T-helper 17 cell (primary cell): ENCODE measurements around the gene SEZ6. TPM values are rescaled to one million over a fixed set of nuclear protein-coding genes. Genes with fewer than 3 reads are reported as not detected.
A peak's percentile ranks its signal among the peaks of the same experiment; 100 is the strongest.

Experiments
- ATAC-seq: fragments of 150-1000 bp; cut with Tn5 transposase; 2 replicates; pipeline ENCODE4 v1.10.0; 2021; ENCODE audit warnings: mild to moderate bottlenecking, moderate library complexity
- DNase-seq, 3 donors: peaks; one replicate each; pipeline versions ENCODE4 v3.0.0 to v3.0.0-alpha.2; 2020 to 2021
- H3K9me3 ChIP-seq: one replicate; pipeline ENCODE4 v1.7.0; 2013; ENCODE audit warnings: low read length, mild to moderate bottlenecking; ENCODE audit not compliant: control insufficient read depth, poor library complexity, severe bottlenecking
- H3K27ac Mint-ChIP-seq: one replicate; pipeline ENCODE4 v1.8.0; 2022; ENCODE audit warnings: mild to moderate bottlenecking, moderate library complexity, mixed read lengths
- H3K27me3 Mint-ChIP-seq: one replicate; pipeline ENCODE4 v1.8.0; 2022; ENCODE audit warnings: mixed read lengths
- H3K36me3 Mint-ChIP-seq: one replicate; pipeline ENCODE4 v1.8.0; 2022; ENCODE audit warnings: low read depth, mixed read lengths
- H3K4me1 Mint-ChIP-seq: one replicate; pipeline ENCODE4 v1.8.0; 2022; ENCODE audit warnings: mild to moderate bottlenecking, mixed read lengths
- H3K4me3 Mint-ChIP-seq: one replicate; pipeline ENCODE4 v1.8.0; 2022; ENCODE audit warnings: mild to moderate bottlenecking, moderate library complexity, mixed read lengths
- total RNA-seq, 4 donors: library from RNA in 2 of 4; stranded (reverse) in 2 of 4; gene quantifications; one replicate each; pipeline ENCODE4 v1.2.3 and lab custom pipeline; 2022 to 2026

Gene SEZ6
- total RNA-seq, 2 donors from 2014 or later = 0.35 to 0.47 TPM

DNA sequence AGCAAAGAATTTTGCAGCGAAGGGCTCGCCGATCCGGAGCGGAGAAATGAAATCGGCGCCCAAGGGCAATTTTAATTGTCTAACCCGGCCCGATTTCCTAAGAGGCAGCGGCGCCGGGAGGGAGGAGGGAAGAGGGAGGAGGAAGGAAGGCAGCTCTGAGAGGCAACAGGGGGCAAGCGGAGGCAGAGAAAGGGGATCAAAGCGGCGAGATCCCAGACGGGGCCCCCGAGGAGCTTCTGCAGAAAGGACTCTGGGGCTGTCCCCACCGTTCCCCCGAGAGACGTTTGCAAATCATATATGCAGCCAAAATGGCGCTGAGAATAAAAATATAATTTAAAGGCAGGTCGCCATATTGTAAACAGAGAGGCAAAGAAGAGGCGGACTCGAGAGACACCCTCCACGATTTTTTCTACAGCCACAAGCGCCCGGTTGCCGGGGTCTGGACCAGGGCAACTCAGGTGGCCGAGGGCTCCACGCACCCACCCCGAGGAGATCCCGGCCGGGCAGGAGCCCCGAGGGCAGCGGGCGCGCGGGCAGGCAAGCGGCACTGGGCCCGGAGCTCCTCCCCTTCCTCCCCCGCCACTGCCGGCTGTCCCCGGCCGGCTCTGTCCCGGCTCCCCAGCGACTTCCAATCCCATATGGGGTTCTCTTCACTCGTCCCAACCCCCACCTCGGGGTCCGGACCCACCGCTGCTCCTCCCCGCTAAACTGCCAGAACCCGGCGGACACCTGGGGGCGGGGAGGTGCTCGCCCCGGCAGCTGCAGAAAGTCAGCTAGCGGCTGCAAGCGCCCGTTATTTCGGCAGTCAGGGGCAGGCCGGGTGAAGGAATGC, 56.4 kb downstream of the SEZ6 start:
- no peaks in the 10 kb centered on the region for H3K9me3 ChIP-seq
- Mint-ChIP-seq H3K4me1 (peaks cover 30% of the 10 kb centered on the region), H3K27ac (peak overlapping the region; percentile 98), H3K36me3 (peaks cover 2% of the 10 kb centered on the region), H3K27me3 (no peaks in the 10 kb centered on the region), H3K4me3 (peak overlapping the region; percentile 96)
- DNase-seq (peak; percentile 30 to 42 (median 38)), ATAC-seq (no peak)

DNA sequence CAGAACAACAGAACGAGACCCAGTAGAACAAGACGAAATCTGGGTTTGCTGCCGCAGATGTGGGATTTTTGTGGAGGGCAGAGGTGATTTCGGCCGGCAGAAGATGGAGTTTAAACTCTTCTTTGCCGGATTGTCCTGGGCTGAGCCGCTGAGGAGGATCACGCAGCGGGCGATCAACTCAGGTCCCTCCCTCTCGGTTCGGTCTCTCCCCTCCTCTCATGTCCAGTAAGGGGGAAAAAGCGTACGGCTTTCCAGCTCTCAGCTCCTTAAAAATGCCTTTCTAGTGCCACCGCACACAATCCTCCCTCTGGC, 57.0 kb downstream of the SEZ6 start:
- peak overlapping the region; percentile 98 for H3K27ac Mint-ChIP-seq
- H3K4me1 Mint-ChIP-seq = peaks cover 33% of the 10 kb centered on the region
- H3K36me3 Mint-ChIP-seq = peaks cover 2% of the 10 kb centered on the region
- no peaks in the 10 kb centered on the region for H3K27me3 Mint-ChIP-seq
- DNase-seq (no peak), ATAC-seq (no peak)
- H3K9me3 ChIP-seq = no peaks in the 10 kb centered on the region
- peak overlapping the region; percentile 96 for H3K4me3 Mint-ChIP-seq

DNA sequence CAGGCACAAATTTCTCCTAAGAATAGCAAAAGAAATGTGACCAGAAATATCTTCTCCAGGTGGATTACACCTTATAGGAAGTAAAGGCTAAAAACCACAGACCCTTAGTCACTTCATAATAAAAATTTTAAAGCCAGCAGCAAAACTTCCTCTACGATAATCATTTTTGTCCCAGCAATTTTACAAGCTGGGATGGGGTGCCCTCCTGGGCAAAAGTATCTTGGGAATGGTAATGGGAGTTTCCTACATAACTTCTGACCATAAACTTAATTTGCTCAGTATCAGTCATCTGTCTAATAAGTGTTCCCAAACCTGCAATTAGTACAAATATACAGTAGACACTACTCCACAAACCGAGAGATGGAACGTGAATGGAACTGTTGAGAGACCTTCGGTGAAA, 57.5 kb downstream of the SEZ6 start:
- peaks cover 2% of the 10 kb centered on the region for H3K36me3 Mint-ChIP-seq
- H3K4me3 Mint-ChIP-seq = peak overlapping the region; percentile 96
- ATAC-seq (no peak), DNase-seq (no peak)
- H3K27ac Mint-ChIP-seq = peak overlapping the region; percentile 98
- no peaks in the 10 kb centered on the region for H3K9me3 ChIP-seq
- no peaks in the 10 kb centered on the region for H3K27me3 Mint-ChIP-seq
- H3K4me1 Mint-ChIP-seq = peaks cover 31% of the 10 kb centered on the region

DNA sequence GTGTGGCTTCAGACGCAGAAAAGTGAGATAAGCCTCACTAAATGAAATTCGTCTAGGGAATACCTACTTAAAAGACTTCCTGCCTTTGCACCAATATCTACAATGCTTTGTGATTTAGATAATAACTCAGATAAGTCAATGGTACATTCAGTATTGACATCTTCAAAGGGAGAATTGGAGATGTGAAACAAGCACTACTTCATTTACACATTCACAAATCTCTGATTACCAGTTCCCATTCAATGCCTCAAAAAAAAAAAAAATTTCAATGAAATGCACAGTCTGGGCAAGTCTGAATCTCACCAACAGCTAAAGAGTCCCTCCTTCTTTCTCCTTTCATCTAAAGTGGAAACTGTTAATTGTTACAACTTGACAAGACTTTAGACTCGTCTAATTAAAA, 58.2 kb downstream of the SEZ6 start:
- H3K4me3 Mint-ChIP-seq = peak overlapping the region; percentile 96
- H3K27ac Mint-ChIP-seq = peak overlapping the region; percentile 98
- no peak for ATAC-seq
- H3K27me3 Mint-ChIP-seq = no peaks in the 10 kb centered on the region
- H3K36me3 Mint-ChIP-seq = peaks cover 2% of the 10 kb centered on the region
- H3K9me3 ChIP-seq = no peaks in the 10 kb centered on the region
- peaks cover 31% of the 10 kb centered on the region for H3K4me1 Mint-ChIP-seq
- DNase-seq = no peak

DNA sequence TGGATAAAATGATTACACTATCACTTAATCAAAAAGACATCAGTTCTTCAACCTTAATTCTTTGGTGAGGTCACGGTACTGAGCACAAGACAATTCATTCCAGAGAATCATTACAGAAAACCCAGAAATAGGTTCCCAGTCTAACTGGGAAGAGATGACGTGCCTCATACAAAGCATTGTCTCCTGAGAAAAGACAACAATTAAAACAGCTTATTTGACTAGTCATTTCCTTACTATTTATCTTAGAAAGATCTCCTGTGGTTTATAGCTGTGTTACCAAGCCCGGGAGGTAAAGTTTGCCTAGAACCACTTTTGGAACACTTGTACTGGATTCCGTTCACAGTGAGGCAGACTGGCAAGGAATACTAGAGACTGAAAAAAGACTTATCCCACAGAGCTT, 59.6 kb downstream of the SEZ6 start:
- peaks cover 2% of the 10 kb centered on the region for H3K36me3 Mint-ChIP-seq
- peak overlapping the region; percentile 98 for H3K27ac Mint-ChIP-seq
- H3K27me3 Mint-ChIP-seq = no peaks in the 10 kb centered on the region
- H3K4me3 Mint-ChIP-seq = peak overlapping the region; percentile 96
- DNase-seq = no peak
- H3K9me3 ChIP-seq = no peaks in the 10 kb centered on the region
- peak; percentile 3 for ATAC-seq
- H3K4me1 Mint-ChIP-seq = peaks cover 34% of the 10 kb centered on the region

DNA sequence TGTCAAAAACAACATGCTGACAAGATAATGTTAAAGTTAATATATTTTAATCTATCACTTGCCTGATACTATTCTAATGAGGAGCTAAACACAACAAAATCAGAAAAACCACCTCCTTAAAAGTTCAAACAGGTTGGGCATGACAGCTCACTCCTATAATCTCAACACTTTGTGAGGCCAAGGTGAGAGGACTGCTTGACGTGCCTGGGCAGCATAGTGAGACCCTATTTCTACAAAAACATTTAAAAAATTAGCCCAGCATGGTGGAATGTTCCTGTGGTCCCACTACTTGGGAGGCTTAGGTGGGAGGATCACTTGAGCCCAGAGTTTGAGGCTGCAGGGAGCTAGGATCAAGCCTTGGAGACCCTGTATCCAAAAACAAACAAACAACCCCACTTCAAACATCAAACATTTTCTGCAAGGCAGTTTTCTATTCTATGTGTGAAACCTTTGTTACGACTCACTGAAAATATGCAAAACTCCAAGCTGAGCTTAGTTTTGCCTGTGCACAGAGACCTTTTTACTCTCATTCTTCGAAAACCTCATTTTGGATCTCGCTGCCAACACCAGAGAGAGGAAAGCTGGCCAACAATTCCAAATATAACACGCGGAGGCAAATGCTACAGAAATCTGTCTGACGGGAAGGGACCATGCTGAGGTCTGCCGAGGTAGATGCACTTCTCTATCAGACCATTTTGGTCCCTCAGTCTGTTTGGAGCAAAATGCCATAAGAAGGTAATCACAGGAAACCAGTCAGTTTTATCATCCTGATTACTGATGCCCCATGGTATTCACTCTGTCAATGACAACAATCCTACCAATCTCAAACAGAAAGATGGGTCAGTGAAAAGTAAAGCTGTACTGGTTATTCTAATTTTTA, 60.7 kb downstream of the SEZ6 start:
- no peak for ATAC-seq
- DNase-seq = no peak
- H3K36me3 Mint-ChIP-seq = no peaks in the 10 kb centered on the region
- H3K27me3 Mint-ChIP-seq = no peaks in the 10 kb centered on the region
- peak overlapping the region; percentile 50 for H3K4me3 Mint-ChIP-seq
- H3K9me3 ChIP-seq = no peaks in the 10 kb centered on the region
- H3K4me1 Mint-ChIP-seq = peaks cover 39% of the 10 kb centered on the region
- peak overlapping the region; percentile 98 for H3K27ac Mint-ChIP-seq

DNA sequence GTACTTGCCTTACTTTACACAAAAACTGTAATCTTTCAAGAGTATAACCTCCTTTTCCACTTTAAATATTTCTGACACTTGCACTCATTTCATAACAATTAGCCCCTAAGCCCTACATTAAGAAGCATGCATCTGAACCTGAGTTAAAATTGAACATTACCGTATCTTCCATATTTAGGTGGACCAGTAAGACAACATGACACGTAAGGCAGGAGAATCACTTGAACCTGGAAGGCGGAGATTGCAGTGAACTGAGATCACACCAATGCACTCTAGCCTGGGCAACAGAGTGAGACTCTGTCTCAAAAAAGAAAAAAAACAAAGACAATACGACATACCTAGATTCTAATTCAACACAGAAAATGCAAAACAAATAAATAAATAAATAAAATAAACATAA, 61.5 kb downstream of the SEZ6 start:
- ATAC-seq = no peak
- no peaks in the 10 kb centered on the region for H3K36me3 Mint-ChIP-seq
- H3K9me3 ChIP-seq = no peaks in the 10 kb centered on the region
- no peak overlapping the region for H3K4me3 Mint-ChIP-seq
- peaks cover 43% of the 10 kb centered on the region for H3K4me1 Mint-ChIP-seq
- peak overlapping the region; percentile 98 for H3K27ac Mint-ChIP-seq
- H3K27me3 Mint-ChIP-seq = no peaks in the 10 kb centered on the region
- DNase-seq = no peak

DNA sequence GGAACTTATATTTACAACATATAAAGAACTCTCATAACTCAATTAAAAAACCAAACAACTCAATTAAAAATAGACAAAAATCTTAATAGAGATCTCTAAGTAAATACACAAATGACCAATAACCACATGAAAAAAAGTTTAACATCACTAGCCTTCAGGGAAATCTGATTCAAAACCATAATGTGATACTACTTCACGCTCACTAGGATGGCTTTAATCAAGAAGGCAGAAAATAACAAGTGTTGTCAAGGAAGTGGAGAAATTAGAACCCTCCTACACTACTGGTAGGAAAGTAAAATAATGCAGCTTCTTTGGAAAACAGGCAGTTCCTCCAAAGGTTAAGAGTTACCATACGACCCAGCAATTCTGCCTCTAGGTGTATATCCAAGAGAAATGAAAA, 62.9 kb downstream of the SEZ6 start:
- DNase-seq = no peak

DNA sequence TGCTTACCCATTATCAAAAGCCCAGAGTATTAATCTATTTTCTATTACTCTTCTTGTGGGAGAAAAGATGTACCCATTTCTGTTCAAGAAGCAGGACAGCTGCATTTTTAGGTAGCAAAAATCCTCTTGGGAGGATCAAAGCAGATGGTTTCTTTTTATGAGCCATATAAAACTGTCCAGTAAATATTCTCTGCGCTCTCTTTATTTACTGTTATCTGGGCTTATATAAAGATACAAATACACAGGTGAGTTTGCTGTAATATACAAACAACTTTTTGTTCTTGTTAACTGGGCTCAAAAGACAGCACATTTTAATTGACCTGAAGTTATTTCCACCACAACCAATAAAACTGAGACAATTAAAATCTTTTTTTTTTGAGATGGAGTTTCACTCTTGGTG, 64.6 kb downstream of the SEZ6 start:
- Mint-ChIP-seq H3K4me3 (no peak overlapping the region), H3K27me3 (no peaks in the 10 kb centered on the region), H3K27ac (no peak overlapping the region), H3K36me3 (no peaks in the 10 kb centered on the region), H3K4me1 (peaks cover 42% of the 10 kb centered on the region)
- no peak for DNase-seq
- no peaks in the 10 kb centered on the region for H3K9me3 ChIP-seq
- ATAC-seq = no peak

More for the DNA sequence above, 62.9 kb downstream of the SEZ6 start:
- no peak overlapping the region for H3K4me3 Mint-ChIP-seq
- H3K36me3 Mint-ChIP-seq = no peaks in the 10 kb centered on the region
- no peak for ATAC-seq
- no peaks in the 10 kb centered on the region for H3K27me3 Mint-ChIP-seq
- no peaks in the 10 kb centered on the region for H3K9me3 ChIP-seq
- no peak overlapping the region for H3K27ac Mint-ChIP-seq
- H3K4me1 Mint-ChIP-seq = peaks cover 40% of the 10 kb centered on the region

DNA sequence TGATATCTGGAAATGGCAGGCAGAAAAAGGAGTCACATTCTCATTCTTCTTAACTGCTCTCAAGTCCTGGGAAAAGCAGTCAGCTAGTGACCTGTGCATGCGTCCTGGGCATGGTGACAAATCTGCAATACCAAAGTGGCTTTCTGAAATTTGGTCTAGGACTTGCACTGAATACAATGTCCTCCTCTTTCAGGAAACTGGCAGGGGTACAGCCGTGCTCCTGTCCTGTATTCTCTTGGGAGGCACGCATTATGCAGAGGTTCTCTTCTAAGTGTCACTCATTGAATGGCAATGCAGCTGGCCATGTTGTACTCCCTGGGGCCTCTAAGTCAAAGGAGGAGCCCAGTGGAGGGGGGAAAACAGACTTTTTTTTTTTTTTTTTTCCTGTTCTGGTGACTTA, 65.2 kb downstream of the SEZ6 start:
- no peaks in the 10 kb centered on the region for H3K27me3 Mint-ChIP-seq
- ATAC-seq (no peak), DNase-seq (no peak)
- no peaks in the 10 kb centered on the region for H3K9me3 ChIP-seq
- H3K27ac Mint-ChIP-seq = no peak overlapping the region
- peak overlapping the region; percentile 36 for H3K4me3 Mint-ChIP-seq
- peaks cover 41% of the 10 kb centered on the region for H3K4me1 Mint-ChIP-seq
- no peaks in the 10 kb centered on the region for H3K36me3 Mint-ChIP-seq

DNA sequence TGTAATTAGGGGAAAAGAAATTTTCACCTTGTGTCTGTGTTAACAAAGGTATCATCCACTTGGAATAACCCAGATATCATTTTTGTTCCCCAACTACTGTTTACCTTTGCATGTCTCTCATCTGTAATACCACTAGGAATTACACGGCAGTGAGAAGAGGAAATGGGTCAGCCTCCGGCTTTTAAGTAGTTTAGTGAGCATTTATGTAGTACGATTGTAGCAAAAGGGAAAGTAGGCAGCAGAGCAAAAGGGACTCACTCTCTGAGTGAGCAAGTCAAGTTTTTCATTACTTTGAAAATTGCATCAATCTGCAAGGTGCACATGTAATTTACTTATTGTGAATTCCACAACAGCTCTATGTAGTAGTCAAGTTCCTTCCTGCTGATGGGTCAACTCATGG, 65.7 kb downstream of the SEZ6 start:
- no peaks in the 10 kb centered on the region for H3K9me3 ChIP-seq
- no peaks in the 10 kb centered on the region for H3K36me3 Mint-ChIP-seq
- DNase-seq (no peak), ATAC-seq (peak; percentile 59)
- peaks cover 40% of the 10 kb centered on the region for H3K4me1 Mint-ChIP-seq
- no peak overlapping the region for H3K27ac Mint-ChIP-seq
- no peaks in the 10 kb centered on the region for H3K27me3 Mint-ChIP-seq
- H3K4me3 Mint-ChIP-seq = peak overlapping the region; percentile 36

DNA sequence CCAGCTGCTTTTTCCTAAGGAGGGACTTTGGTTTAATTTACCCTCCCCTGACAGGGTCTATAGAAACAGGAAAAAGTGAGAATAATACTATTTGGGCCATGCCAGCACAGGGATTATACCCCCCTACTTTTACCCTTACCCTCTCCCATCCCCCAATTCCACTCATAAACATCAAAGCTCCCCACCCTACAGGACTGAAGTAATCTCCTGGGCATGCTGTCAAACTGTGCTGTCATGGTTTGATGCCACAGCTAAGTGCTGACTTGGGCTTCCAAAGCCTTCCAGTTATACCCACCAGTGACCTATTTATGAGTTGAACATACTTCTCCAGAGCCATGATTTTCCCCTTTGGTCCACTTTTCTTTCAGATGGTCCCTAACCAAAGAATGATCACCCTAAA, 67.3 kb downstream of the SEZ6 start:
- H3K4me1 Mint-ChIP-seq = peaks cover 43% of the 10 kb centered on the region
- H3K4me3 Mint-ChIP-seq = no peak overlapping the region

DNA sequence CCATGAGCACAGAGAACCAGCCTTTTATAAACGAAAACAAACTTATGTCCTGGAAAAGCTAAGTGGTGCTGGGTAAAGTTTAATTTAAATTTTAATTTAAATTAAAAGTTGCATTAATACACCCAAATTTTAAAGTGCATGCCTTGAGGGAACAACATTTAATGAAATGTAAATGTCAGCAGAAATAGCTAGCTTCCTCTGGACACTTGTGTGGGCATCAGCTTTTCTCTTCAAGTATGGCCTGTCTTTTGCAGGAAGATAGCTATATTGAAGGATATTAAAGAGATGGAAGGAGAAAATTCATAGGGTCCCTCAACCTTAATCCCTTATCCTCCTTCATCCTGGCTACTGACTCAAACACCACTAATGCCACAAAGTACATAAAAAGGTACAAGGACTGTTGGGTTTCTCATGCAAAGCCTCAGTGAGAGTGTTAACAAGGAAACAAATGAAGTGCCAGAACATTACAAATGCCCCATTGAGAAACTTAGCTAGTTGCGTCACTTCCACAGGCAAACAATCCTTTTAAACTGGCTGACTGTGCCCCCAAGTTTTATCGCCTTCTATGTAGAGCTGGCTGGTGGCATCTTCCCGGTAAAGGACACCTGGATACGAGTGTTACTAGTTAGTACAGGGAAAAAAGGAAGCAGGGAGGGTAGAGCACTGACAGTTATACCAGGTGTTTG, 68.6 kb downstream of the SEZ6 start:
- Mint-ChIP-seq H3K27ac (peak overlapping the region; percentile 85), H3K4me3 (no peak overlapping the region), H3K27me3 (no peaks in the 10 kb centered on the region), H3K4me1 (peaks cover 43% of the 10 kb centered on the region), H3K36me3 (no peaks in the 10 kb centered on the region)
- ATAC-seq = no peak
- no peaks in the 10 kb centered on the region for H3K9me3 ChIP-seq
- DNase-seq = no peak

More for the DNA sequence above, 67.3 kb downstream of the SEZ6 start:
- peak overlapping the region; percentile 74 for H3K27ac Mint-ChIP-seq
- ATAC-seq = no peak
- DNase-seq = no peak
- H3K36me3 Mint-ChIP-seq = no peaks in the 10 kb centered on the region
- H3K27me3 Mint-ChIP-seq = no peaks in the 10 kb centered on the region
- no peaks in the 10 kb centered on the region for H3K9me3 ChIP-seq
